Measurements from ENCODE around the gene ATP6V1F.

ATP6V1F gene

GRCh38 chr7:128887169-128888038 is 24.7 kb downstream of the ATP6V1F start:
- Histone ChIP-seq H3K79me2 (ENCODE audit: insufficient read depth, low read length) (no peaks in the 10 kb centered on the region), H4K20me1 (ENCODE audit: insufficient read depth, low read length, poor library complexity, severe bottlenecking) (no peaks in the 10 kb centered on the region), H3K9me3 (ENCODE audit: insufficient read depth, low read depth, low read length) (no peaks in the 10 kb centered on the region), H2AFZ (ENCODE audit: low read length) (no peak overlapping the region; the same call in 1 of the 2 replicates), H3K4me3 (ENCODE audit: low read length, poor library complexity, severe bottlenecking) (no peak overlapping the region), H3K9ac (ENCODE audit: low read depth, low read length, poor library complexity, severe bottlenecking) (no peak overlapping the region), H3K36me3 (ENCODE audit: insufficient read depth, low read length) (no peaks in the 10 kb centered on the region), H3F3A (ENCODE audit: low read depth) (no peaks in the 10 kb centered on the region), H3K4me1 (ENCODE audit: insufficient read depth, low read length, poor library complexity, severe bottlenecking) (no peaks in the 10 kb centered on the region), H3K4me2 (ENCODE audit: low read depth, low read length, poor library complexity, severe bottlenecking) (no peak overlapping the region), H3K9me2 (replicated peaks; ENCODE audit: low read depth, low read length) (no peaks in the 10 kb centered on the region), H3K27me3 (ENCODE audit: insufficient read depth, low read length, poor library complexity, severe bottlenecking) (no peaks in the 10 kb centered on the region)
- TF ChIP-seq EZH2phosphoT487 (IDR thresholded peaks at IDR 0.05; ENCODE audit: borderline replicate concordance) = no peak
- no peak for TF ChIP-seq CTCF (conservative IDR thresholded peaks at IDR 0.05; ENCODE audit: low read length)

- Histone ChIP-seq H3K36me3 (ENCODE audit: insufficient read depth, low read length) (no peaks in the 10 kb centered on the region), H3K27me3 (ENCODE audit: insufficient read depth, low read length, poor library complexity, severe bottlenecking) (no peaks in the 10 kb centered on the region), H2AFZ (ENCODE audit: low read length) (no peak overlapping the region), H4K20me1 (ENCODE audit: insufficient read depth, low read length, poor library complexity, severe bottlenecking) (no peaks in the 10 kb centered on the region), H3K4me1 (ENCODE audit: insufficient read depth, low read length, poor library complexity, severe bottlenecking) (no peaks in the 10 kb centered on the region), H3K9me3 (ENCODE audit: insufficient read depth, low read depth, low read length) (no peaks in the 10 kb centered on the region), H3F3A (ENCODE audit: low read depth) (no peaks in the 10 kb centered on the region), H3K4me3 (ENCODE audit: low read length, poor library complexity, severe bottlenecking) (no peak overlapping the region), H3K4me2 (ENCODE audit: low read depth, low read length, poor library complexity, severe bottlenecking) (no peak overlapping the region), H3K9me2 (replicated peaks; ENCODE audit: low read depth, low read length) (no peaks in the 10 kb centered on the region), H3K9ac (ENCODE audit: low read depth, low read length, poor library complexity, severe bottlenecking) (no peak overlapping the region), H3K79me2 (ENCODE audit: insufficient read depth, low read length) (no peaks in the 10 kb centered on the region)
- TF ChIP-seq CTCF (conservative IDR thresholded peaks at IDR 0.05; ENCODE audit: low read length) (no peak), EZH2phosphoT487 (IDR thresholded peaks at IDR 0.05; ENCODE audit: borderline replicate concordance) (no peak)
Observed at GRCh38 chr7:128888039-128888755, 25.5 kb downstream of the ATP6V1F start.

GRCh38 chr7:128888756-128889095 is 26.1 kb downstream of the ATP6V1F start:
- Histone ChIP-seq H3K36me3 (ENCODE audit: insufficient read depth, low read length) (no peaks in the 10 kb centered on the region), H4K20me1 (ENCODE audit: insufficient read depth, low read length, poor library complexity, severe bottlenecking) (no peaks in the 10 kb centered on the region), H2AFZ (ENCODE audit: low read length) (no peak overlapping the region), H3F3A (ENCODE audit: low read depth) (no peaks in the 10 kb centered on the region), H3K9me3 (ENCODE audit: insufficient read depth, low read depth, low read length) (no peaks in the 10 kb centered on the region), H3K4me2 (ENCODE audit: low read depth, low read length, poor library complexity, severe bottlenecking) (no peak overlapping the region), H3K4me3 (ENCODE audit: low read length, poor library complexity, severe bottlenecking) (no peak overlapping the region), H3K4me1 (ENCODE audit: insufficient read depth, low read length, poor library complexity, severe bottlenecking) (no peaks in the 10 kb centered on the region), H3K9ac (ENCODE audit: low read depth, low read length, poor library complexity, severe bottlenecking) (no peak overlapping the region), H3K27me3 (ENCODE audit: insufficient read depth, low read length, poor library complexity, severe bottlenecking) (no peaks in the 10 kb centered on the region), H3K9me2 (replicated peaks; ENCODE audit: low read depth, low read length) (no peaks in the 10 kb centered on the region), H3K79me2 (ENCODE audit: insufficient read depth, low read length) (no peaks in the 10 kb centered on the region)
- no peak for TF ChIP-seq CTCF (conservative IDR thresholded peaks at IDR 0.05; ENCODE audit: low read length)

Measured in Loucy (cell line).